GM23338 (cell line): ENCODE results near the gene OLR1. TPM values are rescaled to one million over a fixed set of nuclear protein-coding genes. Genes with fewer than 3 reads are reported as not detected.
A peak's percentile ranks its signal among the peaks of the same experiment; 100 is the strongest.
"Not testable (repeated sequence)": the region's sequence is repeated elsewhere in the genome, so short reads cannot be mapped to it uniquely, and the experiment has no call there.

Experiments
- ATAC-seq: fragments of 200-7000 bp; cut with Tn5 transposase; 3 replicates; pipeline ENCODE4 v1.9.1; 2020
- DNase-seq: peaks from one replicate; pipeline ENCODE4 v3.0.0-alpha.2; 2015; ENCODE audit warnings: low spot score
- H2AFZ ChIP-seq: fragments of 200-600 bp; sonication (generic); 2 replicates; pipeline ENCODE4 v1.8.0; 2016; ENCODE audit warnings: antibody characterized with exemption, mild to moderate bottlenecking, moderate library complexity
- H3F3A ChIP-seq: fragments of 200-600 bp; sonication (generic); replicated peaks from 2 replicates; pipeline ENCODE4 v1.8.0; 2017; ENCODE audit warnings: antibody characterized with exemption, mixed run types, low read depth
- H3K27ac ChIP-seq: fragments of 200-600 bp; sonication (generic); 2 replicates; pipeline ENCODE4 v1.6.1; 2016; ENCODE audit warnings: low read depth
- H3K27me3 ChIP-seq: fragments of 200-600 bp; sonication (generic); 2 replicates; pipeline ENCODE4 v1.8.0; 2016; ENCODE audit warnings: mild to moderate bottlenecking, mixed run types, moderate library complexity; ENCODE audit not compliant: insufficient read depth
- H3K36me3 ChIP-seq: fragments of 200-600 bp; sonication (generic); 2 replicates; pipeline ENCODE4 v1.8.0; 2016; ENCODE audit warnings: mild to moderate bottlenecking; ENCODE audit not compliant: insufficient read depth
- H3K4me1 ChIP-seq: fragments of 200-600 bp; sonication (generic); 2 replicates; pipeline ENCODE4 v1.8.0; 2016; ENCODE audit warnings: mild to moderate bottlenecking, moderate library complexity; ENCODE audit not compliant: insufficient read depth
- H3K4me2 ChIP-seq: fragments of 200-600 bp; sonication (generic); 2 replicates; pipeline ENCODE4 v1.7.1; 2017; ENCODE audit warnings: mixed run types
- H3K4me3 ChIP-seq: fragments of 200-600 bp; sonication (generic); 2 replicates; pipeline ENCODE4 v1.6.1; 2016; ENCODE audit warnings: mixed run types
- H3K79me2 ChIP-seq: fragments of 200-600 bp; sonication (generic); replicated peaks from 2 replicates; pipeline ENCODE4 v1.8.0; 2017; ENCODE audit warnings: mild to moderate bottlenecking; ENCODE audit not compliant: insufficient read depth
- H3K9me2 ChIP-seq: fragments of 200-600 bp; sonication (generic); 2 replicates; pipeline ENCODE4 v1.8.0; 2017; ENCODE audit not compliant: insufficient read depth
- H4K20me1 ChIP-seq: fragments of 200-600 bp; sonication (generic); replicated peaks from 2 replicates; pipeline ENCODE4 v1.8.0; 2017; ENCODE audit warnings: mild to moderate bottlenecking; ENCODE audit not compliant: insufficient read depth
- H3K27ac Mint-ChIP-seq: 2 replicates; pipeline ENCODE4 v1.8.0; 2020; ENCODE audit warnings: inconsistent platforms, mild to moderate bottlenecking, moderate library complexity, mixed read lengths
- H3K27me3 Mint-ChIP-seq: 3 replicates; pipeline ENCODE4 v1.8.0; 2022; ENCODE audit warnings: low read depth, mild to moderate bottlenecking, moderate library complexity, mixed read lengths, inconsistent platforms; ENCODE audit not compliant: insufficient read depth, poor library complexity
- H3K36me3 Mint-ChIP-seq: 3 replicates; pipeline ENCODE4 v1.8.0; 2021; ENCODE audit warnings: low read depth, mild to moderate bottlenecking, inconsistent platforms, moderate library complexity, mixed read lengths
- H3K4me1 Mint-ChIP-seq: 3 replicates; pipeline ENCODE4 v1.8.0; 2020; ENCODE audit warnings: mild to moderate bottlenecking, inconsistent platforms, mixed read lengths
- H3K4me3 Mint-ChIP-seq: 3 replicates; pipeline ENCODE4 v1.8.0; 2021; ENCODE audit warnings: moderate library complexity, mild to moderate bottlenecking, inconsistent platforms, mixed read lengths
- H3K9me3 Mint-ChIP-seq: 3 replicates; pipeline ENCODE4 v1.8.0; 2020; ENCODE audit warnings: moderate library complexity, mild to moderate bottlenecking, inconsistent platforms, mixed read lengths
- CREB1 ChIP-seq: fragments of 250-450 bp; sonication (Bioruptor Pico); IDR thresholded peaks from 2 replicates; pipeline ENCODE4 v1.5.0; 2020; ENCODE audit warnings: low read depth, mild to moderate bottlenecking, moderate library complexity
- EZH2phosphoT487 ChIP-seq: fragments of 200-600 bp; sonication (generic); IDR thresholded peaks from one replicate; pipeline ENCODE4 v1.8.1; 2018; ENCODE audit warnings: antibody characterized with exemption; ENCODE audit not compliant: unreplicated experiment
- JUNB ChIP-seq: IDR thresholded peaks from one replicate; pipeline ENCODE4 v1.6.1; 2016; ENCODE audit warnings: antibody characterized with exemption; ENCODE audit not compliant: unreplicated experiment
- NANOG ChIP-seq: IDR thresholded peaks from 2 replicates; pipeline ENCODE4 v1.6.1; 2016; ENCODE audit warnings: antibody characterized with exemption, borderline replicate concordance
- POLR2AphosphoS5 ChIP-seq: IDR thresholded peaks from 2 replicates; pipeline ENCODE4 v1.6.1; 2016; ENCODE audit warnings: antibody characterized with exemption, low read depth
- STAT1 ChIP-seq: IDR thresholded peaks from one replicate; pipeline ENCODE4 v1.6.1; 2016; ENCODE audit warnings: antibody characterized with exemption; ENCODE audit not compliant: unreplicated experiment
- ZNF331 ChIP-seq: fragments of 250-450 bp; sonication (Bioruptor Pico); IDR thresholded peaks from 2 replicates; pipeline ENCODE4 v1.5.0; 2020; ENCODE audit warnings: low read depth, mild to moderate bottlenecking, moderate library complexity
- polyA plus RNA-seq: library from polyadenylated mRNA; unstranded; fragments of >200 nt; fragmentation: Nextera tagmentation; extraction: Ambion mirVana; gene quantifications from 2 replicates; pipeline ENCODE4 v1.2.1, GENCODE V29; 2016
- total RNA-seq: library from RNA; depleted of rRNA; stranded (reverse); fragments of >200 nt; shearing (Covaris generic); gene quantifications from 2 replicates; pipeline ENCODE4 v1.2.3, GENCODE V29; 2014
- TF ChIP-seq, protein P1 (sequence below): IDR thresholded peaks from one replicate; pipeline ENCODE4 v1.6.1; 2018; ENCODE audit warnings: antibody characterized with exemption; ENCODE audit not compliant: unreplicated experiment

OLR1 gene
- total and polyA plus RNA-seq, 2 experiments from 2014 or later: not detected

DNA sequence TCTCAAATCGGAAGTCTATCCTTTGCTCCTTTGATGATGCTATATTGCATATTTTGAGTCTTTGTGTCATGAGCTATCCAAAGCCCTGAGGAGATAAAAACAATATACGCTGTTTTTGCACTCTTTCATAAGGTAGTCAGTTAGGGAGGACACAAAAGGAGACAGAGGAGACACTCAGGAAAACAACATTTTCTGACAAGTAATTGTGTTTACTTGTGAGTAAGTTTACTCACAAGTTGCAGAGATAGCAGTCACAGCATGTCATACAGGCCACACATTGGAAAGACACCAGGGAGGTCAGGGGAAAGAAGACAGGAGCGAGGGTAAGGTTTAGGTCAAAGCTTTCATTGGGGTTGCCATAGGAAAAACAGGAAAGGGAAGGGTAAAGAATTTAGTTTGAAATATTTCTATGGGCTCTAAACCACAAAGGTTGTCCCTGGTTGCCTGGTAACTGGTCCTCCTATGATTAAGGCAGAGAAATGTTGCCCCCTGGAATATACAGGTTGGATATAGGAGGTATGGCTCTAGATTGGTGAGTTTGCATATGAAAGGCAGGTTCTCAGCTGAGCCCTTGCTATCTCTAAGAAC is 33.4 kb upstream of the OLR1 start (continued):
- TF ChIP-seq, protein P1, sequence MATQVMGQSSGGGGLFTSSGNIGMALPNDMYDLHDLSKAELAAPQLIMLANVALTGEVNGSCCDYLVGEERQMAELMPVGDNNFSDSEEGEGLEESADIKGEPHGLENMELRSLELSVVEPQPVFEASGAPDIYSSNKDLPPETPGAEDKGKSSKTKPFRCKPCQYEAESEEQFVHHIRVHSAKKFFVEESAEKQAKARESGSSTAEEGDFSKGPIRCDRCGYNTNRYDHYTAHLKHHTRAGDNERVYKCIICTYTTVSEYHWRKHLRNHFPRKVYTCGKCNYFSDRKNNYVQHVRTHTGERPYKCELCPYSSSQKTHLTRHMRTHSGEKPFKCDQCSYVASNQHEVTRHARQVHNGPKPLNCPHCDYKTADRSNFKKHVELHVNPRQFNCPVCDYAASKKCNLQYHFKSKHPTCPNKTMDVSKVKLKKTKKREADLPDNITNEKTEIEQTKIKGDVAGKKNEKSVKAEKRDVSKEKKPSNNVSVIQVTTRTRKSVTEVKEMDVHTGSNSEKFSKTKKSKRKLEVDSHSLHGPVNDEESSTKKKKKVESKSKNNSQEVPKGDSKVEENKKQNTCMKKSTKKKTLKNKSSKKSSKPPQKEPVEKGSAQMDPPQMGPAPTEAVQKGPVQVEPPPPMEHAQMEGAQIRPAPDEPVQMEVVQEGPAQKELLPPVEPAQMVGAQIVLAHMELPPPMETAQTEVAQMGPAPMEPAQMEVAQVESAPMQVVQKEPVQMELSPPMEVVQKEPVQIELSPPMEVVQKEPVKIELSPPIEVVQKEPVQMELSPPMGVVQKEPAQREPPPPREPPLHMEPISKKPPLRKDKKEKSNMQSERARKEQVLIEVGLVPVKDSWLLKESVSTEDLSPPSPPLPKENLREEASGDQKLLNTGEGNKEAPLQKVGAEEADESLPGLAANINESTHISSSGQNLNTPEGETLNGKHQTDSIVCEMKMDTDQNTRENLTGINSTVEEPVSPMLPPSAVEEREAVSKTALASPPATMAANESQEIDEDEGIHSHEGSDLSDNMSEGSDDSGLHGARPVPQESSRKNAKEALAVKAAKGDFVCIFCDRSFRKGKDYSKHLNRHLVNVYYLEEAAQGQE: no peak
- no peak for TF ChIP-seq POLR2AphosphoS5

DNA sequence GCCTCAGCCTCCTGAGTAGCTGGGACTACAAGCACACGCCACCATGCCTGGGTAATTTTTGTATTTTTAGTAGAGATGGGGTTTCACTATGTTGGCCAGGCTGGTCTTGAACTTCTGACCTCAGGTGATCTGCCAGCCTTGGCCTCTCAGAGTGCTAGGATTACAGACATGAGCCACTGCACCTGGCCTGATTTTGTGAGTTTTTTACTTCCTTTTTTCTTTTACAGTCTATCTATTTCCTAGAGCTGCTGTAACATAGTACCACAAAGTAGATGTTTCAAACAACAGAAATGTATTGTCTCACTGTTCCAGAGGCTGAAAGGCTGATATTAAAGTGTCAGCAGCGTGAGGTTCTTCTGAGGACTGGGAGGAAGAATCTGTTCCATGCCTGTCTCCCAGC is 32.6 kb upstream of the OLR1 start:
- not testable (repeated sequence) for H3K4me3 ChIP-seq, H3K4me3 Mint-ChIP-seq, H3K4me1 ChIP-seq, H3K9me3 Mint-ChIP-seq, H3K27ac ChIP-seq, H3K36me3 Mint-ChIP-seq, ATAC-seq, H3K9me2 ChIP-seq, H3K27me3 ChIP-seq, H3K27ac Mint-ChIP-seq, H3F3A ChIP-seq, H3K36me3 ChIP-seq, H3K27me3 Mint-ChIP-seq, H4K20me1 ChIP-seq, H3K79me2 ChIP-seq, DNase-seq, H3K4me2 ChIP-seq
- H2AFZ ChIP-seq: 0 out of 2 replicates have a peak overlapping the region, but pooled peaks have one; percentile 1
- peaks cover 21% of the 10 kb centered on the region for H3K4me1 Mint-ChIP-seq

- ATAC-seq (no peak), DNase-seq (no peak)
- no peaks in the 10 kb centered on the region for H4K20me1 ChIP-seq
- no peak overlapping the region for H3K4me3 ChIP-seq
- H3K9me3 Mint-ChIP-seq: no peaks in the 10 kb centered on the region
- H3K27me3 Mint-ChIP-seq: peaks cover 9% of the 10 kb centered on the region
- H3K4me2 ChIP-seq: no peak overlapping the region
- peaks cover 4% of the 10 kb centered on the region for H3K4me1 Mint-ChIP-seq
- no peak overlapping the region for H3K27ac ChIP-seq
- H3K9me2 ChIP-seq: no peaks in the 10 kb centered on the region
- H3K27ac Mint-ChIP-seq: no peak overlapping the region
- H3K4me1 ChIP-seq: no peaks in the 10 kb centered on the region
- H3K36me3 ChIP-seq: no peaks in the 10 kb centered on the region
- H3K4me3 Mint-ChIP-seq: no peak overlapping the region
- no peaks in the 10 kb centered on the region for H3K36me3 Mint-ChIP-seq
- H2AFZ ChIP-seq: no peak overlapping the region
- no peaks in the 10 kb centered on the region for H3F3A ChIP-seq
- no peaks in the 10 kb centered on the region for H3K27me3 ChIP-seq
- no peaks in the 10 kb centered on the region for H3K79me2 ChIP-seq
- TF ChIP-seq EZH2phosphoT487: no peak
- no peak for TF ChIP-seq POLR2AphosphoS5
- TF ChIP-seq CREB1 (CRISPR knock-in tag): no peak
- TF ChIP-seq, protein P1: no peak
- TF ChIP-seq STAT1: no peak
- no peak for TF ChIP-seq JUNB
- no peak for TF ChIP-seq ZNF331
- no peak for TF ChIP-seq NANOG
Observed at GRCh38 chr12:10197879-10198278, 25.9 kb upstream of the OLR1 start.
